Activated CD4-positive, alpha-beta T cell treated with anti-CD3 and anti-CD28 coated beads for 48 hours (primary cell): ENCODE data around the gene SLC35D2.
"Not testable (repeated sequence)": the region's sequence is repeated elsewhere in the genome, so short reads cannot be mapped to it uniquely, and the experiment has no call there.

ENCODE experiments used
- DNase-seq: peaks from one replicate; pipeline ENCODE4 v3.0.0-alpha.2; 2020

The SLC35D2 gene

DNA sequence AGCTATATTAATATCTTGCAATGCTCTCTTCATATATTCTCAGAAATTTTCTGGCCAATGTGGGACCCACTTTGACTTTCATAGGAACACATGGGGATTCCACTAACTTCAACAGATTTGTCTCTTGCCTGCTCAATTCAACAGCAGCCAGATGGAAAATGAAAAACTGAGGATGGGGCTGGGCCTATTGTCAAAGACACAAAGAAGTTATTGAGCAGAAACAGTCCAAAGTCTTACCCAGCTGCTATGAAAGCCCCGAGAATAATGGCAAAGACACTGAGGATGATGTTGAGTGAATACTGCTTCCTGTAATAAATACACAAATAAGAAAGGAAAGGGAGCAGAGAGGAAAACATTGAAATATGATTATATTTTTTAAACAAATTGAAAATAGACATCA lies 32.6 kb downstream of the SLC35D2 start:
- no peak for DNase-seq

DNA sequence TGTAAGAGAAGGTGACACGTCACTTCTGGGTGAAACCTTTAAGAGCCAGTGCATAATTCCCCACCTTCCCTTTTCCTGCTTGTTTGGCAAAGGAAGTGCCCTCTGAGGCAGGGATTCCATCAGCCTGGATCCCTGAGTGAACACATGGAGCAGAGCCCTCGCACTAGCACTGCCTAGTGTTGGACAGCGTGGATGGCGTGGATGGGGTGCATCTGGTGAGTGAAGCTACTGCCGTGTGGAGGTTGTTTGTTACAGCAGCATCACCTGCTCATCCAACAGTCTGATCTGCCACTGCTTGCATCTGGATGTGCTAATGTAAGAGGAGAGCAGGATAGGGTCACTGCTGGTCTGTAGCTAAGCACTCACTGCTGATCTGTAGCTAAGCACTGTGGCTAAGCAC lies 35.2 kb downstream of the SLC35D2 start:
- no peak for DNase-seq

DNA sequence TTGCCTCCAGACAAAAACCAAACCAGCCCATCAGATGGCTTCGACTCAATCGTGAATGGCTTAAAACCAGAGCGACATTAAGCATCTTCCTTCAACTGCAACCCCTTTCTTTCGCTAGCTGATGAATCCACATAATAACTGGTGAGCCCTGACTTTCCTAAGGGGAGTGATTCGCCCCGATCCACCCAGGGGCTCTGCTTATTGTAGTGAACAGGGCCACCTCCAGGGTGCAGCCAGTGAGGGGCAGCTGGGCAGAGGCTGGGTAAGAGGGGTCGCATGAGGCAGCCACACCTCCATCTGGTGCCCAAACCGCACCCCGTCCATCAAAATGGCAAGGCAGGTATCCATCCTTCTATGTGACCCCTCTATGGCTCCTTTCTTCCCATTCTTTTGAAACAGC lies 38.0 kb downstream of the SLC35D2 start:
- DNase-seq: no peak

DNA sequence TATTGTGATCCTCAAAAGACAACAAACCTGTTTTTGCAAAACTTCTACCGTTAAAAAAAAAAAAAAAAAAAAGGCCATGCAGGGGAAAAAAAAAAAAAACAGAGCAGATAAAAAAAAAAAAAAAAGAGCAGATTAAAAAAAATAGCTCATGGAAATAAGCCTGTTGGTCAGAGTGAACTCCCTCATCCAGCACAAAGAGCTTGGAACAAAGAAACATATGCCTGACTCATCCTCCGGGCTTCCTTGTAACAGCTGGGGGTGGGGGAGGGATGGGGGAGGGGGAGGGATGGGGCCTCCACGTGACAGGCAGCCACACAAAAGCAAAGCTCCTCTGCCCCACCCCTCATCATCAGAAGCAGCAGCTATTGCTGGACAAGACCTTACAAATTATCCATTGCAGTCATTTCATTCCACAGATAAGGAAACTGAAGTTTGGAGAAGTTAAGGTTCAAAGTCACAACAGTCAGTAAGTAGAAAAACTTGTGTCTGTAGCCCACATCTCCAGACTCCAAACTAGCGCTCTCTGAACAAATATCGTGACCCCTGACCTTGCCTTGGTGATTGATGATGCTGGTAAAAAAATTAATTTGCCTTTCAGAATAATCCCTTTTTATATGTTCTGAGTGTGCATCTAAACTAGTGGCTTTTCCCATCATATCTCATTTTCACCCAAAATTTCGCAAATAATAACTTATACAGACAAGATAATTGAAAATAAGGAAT lies 38.9 kb downstream of the SLC35D2 start:
- DNase-seq: no peak

DNA sequence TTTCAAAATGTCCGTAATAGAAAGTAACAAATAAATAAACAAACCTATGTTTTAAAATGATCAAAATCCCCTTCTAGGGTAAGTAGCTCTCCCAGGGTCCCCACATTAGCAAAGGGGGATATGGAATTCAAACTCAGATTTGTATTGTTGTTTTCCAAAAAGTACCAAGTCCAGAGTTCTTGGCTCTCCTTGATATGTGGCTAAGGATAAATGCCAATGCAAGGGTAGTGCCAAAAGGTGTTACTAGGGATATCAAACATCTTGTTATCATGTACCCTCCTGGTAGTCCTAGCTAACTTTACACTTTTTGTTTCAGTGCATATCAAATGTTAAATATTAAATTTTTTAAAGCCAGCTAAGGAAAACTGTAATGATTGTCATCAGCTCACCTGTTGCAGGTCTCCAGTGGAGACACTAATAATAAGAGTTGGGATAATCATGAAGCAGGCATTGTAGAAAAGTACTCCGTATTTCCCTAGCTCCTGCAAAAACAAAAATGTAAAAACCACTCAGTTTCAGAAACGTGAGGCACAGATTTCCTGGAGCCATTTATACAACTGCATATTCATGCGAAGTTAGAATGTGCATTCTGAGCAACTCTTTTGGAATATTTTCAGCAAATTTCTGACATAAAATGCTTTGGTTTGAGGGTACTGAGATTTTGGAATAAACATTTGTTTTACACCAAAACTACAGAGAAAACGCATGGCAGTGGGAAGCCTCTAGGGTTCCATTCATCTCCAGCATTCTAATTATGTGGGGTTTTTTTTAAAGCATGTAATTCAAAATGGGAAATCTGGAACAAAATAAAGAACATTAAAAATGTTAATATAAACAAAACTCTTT lies 39.8 kb downstream of the SLC35D2 start:
- DNase-seq: no peak

DNA sequence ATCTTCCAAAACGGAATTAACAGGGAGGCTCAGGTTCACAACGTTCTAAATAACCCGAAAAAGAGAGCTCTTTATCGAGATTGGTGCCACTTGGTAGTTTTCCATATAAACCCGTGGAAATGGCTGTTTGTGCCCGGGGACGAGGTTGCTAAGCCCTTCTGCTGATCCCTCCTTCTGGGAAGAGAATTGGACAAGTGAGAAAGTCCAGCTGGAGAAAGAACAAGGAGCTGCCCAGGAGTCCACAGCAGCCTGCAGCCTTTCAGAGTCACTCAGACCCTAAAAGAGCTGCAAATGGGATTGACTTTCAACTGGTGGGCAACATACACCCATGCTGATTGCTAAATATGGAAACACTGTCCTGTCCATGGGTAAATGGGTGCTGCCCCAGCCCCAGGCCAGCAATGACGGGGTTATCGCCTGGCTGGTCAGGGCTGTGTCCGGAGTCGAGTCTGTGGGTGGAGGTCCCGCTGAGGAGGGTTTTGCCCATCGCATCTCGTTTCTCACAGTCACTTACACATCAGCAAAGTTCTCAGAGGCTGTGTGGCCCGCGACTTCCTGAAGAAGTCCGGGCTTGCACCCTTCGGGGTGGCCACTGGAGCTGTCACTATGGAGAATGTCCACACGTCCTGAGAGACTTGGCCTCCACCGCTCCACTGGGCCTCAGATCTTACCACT lies 40.8 kb downstream of the SLC35D2 start:
- DNase-seq: no peak

DNA sequence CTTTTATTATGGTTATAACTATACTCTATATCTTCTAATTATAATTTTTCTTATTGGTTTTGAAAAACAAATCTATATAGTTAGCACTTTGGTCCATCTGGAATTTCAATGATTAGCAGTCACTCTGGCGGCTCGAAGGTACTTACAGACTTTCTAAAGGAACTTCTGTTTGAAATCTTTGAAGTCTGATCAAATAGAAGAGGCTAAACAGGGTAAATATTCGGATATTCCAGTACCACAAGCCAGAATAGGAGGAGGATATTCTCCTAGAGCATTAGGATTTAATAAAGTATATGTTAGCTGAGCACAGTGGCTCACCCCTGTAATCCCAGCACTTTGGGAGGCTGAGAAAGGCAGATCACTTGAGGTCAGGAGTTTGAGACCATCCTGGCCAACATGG lies 42.8 kb downstream of the SLC35D2 start:
- no peak for DNase-seq

DNA sequence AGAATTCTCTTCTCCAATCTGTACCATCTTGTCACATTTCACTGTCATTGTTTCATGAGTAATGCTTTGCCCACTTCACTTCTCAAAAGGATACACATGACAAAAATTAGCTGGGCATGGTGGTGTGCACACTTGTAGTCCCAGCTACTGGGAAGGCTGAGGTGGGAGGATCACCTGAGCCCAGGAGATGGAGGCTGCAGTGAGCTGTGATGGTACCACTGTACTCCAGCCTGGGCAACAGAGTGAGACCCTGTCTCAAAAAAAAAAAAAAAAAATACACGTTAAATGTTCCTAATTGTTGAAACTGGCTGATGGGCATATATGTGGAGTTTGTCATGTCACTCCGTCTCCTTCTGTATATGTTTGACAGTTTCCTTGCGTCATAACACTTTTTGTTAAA lies 45.2 kb downstream of the SLC35D2 start:
- DNase-seq: no peak

DNA sequence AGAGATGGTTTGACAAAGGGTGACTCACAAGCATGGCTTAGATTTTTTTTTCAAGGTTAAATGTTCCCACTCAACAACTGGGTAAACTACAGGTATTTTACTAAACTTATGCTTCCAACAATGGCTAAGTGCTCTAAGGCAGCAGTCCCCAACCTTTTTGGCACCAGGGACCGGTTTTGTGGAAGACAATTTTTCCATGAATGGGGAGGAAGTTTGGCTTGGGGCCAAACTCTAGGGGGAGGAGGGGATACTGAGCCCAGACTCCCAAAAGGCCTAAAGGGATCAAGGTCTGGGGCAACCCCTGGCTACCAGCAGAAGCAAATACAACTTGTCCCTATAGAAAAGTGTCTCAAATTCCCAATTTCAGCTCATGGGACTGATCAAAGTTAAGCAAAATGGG lies 49.6 kb downstream of the SLC35D2 start:
- no peak for DNase-seq

DNA sequence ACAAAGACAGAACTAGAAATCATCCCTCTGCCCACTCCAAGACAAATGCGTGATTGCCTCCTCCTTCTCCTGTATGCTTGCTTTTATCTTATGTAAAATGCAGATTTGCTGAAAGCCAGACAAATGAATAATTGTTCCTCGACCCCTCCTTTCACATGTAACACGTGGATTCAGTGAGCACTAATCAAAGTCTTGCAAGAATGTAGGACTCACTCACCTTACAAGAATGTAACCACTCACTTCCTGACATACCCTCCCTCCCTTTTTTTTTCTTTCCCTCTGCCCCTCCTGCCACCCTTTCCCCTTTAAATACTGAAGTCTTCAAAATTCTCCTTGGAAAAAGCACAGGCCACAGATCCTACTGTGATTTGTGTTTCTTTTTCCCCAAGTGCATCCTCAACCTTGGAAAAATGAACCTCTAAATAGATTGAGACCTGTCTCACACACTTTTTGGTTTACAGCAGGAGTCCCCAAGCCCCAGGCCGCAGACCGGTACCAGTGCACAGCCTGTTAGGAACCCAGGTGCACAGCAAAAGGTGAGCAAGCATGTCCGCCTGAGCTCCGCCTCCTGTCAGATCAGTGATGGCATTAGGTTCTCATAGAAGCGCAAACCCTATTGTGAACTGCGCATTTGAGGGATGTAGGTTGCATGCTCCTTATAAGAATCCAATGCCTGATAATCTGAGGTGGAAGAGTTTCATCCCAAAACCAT lies 52.1 kb downstream of the SLC35D2 start:
- no peak for DNase-seq

DNA sequence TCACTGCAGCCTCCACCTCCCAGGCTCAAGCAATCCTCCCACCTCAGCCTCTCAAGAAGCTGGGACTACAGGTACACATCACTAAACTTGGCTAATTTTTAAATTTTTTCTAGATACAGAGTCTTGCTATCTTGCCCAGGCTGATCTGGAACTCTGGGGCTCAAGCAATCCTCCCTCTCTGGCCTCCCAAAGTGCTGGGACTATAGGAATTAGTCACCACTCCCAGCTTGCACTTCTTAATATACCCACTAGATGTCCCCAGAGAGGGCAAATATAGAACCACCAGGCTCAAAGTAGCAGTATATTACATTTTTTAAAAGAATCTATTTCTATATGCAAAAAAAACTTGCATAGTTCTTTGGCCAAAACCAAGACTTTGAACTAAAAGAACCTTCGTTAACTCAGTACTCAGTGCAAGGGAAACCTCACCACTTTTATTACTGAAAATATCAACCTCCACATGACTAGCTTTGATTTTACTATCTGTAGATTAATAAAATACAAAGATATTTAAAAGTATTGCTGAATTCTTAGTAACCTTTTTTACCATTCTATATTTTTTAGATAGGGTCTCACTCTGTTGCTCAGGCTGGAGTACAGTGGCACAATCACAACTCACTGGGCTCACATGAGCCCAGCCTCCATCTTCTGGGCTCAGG lies 55.7 kb downstream of the SLC35D2 start:
- peak; percentile 45 for DNase-seq

DNA sequence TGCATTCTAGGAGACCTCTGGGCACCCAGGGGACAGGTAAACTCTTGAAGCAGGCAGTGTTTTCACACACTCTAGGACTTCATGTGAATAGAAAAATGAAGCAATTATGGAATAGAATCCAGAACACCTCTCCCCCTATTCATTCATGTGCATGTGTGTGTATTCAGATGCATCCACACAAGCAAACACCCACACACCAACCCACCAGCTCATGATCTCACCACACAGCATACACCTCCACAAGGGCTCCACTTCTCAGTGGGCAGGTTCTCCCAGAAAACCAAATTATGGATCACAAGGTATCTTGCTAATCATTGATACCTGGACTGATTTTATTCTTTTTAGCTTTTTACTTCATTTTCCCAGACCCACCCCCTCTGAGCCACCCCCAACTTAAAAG lies 60.3 kb downstream of the SLC35D2 start:
- DNase-seq: no peak

DNA sequence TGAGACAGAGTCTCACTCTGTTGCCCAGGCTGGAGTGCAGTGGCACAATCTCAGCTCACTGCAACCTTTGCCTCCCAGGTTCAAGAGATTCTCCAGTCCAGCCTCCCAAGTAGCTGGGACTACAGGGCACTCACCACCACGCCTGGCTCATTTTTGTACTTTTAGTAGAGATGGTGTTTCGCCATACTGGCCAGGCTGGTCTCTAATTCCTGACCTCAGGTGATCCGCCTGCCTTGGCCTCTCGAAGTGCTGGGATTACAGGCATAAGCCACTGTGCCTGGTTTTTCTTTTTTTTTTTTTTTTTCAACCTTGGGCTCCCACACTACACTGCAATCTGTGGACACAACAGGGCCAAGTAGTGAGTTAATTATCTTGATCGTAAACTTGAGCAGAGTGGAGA lies 60.8 kb downstream of the SLC35D2 start:
- DNase-seq: not testable (repeated sequence)

DNA sequence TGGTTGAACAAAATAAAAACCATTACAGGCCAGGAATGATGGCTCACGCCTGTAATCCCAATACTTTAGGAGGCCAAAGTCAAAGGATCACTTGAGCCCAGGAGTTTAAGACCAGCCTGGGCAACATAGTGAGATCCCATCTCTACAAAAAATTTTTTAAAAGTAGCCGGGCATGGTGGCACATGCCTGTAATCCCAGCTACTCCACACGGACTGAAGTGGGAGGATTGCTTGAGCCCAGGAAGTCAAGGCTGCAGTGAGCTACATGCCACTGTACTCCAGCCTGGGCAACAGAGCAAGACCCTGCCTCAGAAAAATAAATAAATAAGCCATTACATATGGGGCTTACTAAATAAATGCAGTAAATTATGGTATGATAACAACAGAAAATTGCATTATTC lies 61.3 kb downstream of the SLC35D2 start:
- not testable (repeated sequence) for DNase-seq

DNA sequence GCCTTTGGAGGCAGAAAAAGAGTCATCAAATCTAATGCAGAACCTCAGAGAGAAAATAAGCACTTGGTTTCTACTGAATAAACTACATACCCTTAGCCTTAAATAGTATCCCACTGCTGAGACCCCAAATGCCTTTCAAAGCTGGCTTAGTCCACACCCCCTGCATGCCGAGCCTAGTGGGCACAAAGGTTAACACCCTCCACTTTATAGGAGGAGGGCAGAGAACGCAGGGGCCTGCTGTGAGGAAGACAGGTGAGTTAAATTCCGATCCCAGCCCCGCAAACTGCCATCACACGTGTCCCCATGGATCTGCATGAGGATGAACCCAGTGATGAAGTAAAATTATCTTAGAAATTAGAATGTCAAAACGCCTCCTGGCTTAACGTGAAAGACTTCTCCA lies 62.0 kb downstream of the SLC35D2 start:
- no peak for DNase-seq

DNA sequence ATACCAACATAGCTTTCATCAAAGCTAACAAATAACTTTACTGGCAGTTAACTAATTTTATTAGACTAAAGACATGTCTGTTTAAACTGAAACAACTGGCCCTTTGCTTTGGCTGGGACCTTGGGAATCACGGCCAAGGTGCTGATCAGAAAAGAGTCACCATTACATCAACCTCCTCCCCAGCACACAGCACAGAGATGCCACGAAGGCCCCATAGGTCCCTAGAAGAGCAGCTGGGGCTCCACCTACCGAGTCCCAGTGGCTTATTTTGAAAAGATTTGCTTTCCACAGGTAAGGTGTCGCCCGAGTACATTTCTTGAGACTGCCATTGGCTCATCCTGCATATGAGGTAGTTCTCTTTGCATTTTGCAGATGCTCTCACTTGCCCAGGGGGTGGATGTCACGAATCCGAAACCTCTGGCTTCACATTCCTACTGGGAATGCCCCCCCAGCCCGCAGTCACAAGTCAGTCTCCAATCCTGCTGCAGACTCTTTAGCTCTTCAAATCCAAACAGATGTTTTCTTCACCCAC lies 62.7 kb downstream of the SLC35D2 start:
- DNase-seq: no peak

DNA sequence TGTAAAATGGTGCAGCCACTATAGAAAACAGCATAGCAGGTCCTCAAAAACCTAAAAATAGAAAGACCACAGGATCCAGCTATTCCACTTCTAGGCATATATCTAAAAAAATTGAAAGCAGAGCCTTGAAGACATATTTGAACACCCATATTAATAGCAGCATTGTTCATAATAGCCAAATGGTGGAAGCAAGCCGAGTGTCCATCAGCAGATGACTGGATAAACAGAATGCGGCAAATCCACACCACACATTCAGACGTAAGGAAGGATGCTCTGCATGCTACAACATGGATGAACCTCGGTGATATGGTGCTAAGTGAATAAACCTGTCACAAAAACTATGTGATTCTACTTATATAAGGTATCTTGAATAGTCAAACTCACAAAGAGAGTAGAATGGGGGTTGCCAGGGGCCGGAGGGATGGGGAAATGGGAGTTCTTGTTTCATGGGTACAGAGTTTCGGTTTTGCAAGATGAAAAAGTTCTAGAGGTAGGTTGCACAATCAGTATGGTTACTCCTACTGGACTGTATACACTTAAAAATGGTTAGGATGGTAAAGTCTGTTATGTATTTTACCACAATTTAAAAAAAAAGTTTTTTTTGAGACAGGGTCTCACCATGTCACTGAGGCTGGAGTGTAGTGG lies 64.5 kb downstream of the SLC35D2 start:
- DNase-seq: no peak

DNA sequence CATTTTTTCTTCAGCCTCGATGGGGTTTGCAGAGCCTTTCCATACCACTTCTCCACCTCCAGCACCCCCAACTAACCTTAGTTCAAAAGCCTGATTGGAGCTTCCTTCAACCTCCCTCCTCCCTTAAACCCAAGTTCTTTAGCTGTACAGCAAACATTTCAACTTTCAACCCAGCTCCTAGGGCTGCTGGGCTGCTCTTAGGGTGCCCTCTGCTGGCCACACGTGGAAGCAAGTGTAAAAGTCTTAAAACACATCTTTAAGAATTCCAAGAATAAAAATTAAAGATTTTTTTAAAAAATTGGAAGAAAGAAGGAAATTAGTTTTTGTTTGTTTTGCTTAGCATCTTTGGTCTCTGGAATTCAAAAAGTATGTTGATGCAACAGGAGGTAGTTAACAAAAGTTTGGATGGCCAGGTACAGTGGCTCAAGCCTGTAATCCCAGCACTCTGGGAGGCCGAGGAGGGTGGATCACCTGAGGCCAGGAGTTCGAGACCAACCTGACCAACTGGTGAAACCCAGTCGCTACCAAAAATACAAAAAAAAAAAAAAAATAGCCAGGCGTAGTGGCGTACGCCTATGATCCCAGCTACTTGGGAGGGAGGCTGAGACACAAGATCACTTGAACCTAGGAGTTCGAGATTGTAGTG lies 66.1 kb downstream of the SLC35D2 start:
- peak; percentile 64 for DNase-seq

DNA sequence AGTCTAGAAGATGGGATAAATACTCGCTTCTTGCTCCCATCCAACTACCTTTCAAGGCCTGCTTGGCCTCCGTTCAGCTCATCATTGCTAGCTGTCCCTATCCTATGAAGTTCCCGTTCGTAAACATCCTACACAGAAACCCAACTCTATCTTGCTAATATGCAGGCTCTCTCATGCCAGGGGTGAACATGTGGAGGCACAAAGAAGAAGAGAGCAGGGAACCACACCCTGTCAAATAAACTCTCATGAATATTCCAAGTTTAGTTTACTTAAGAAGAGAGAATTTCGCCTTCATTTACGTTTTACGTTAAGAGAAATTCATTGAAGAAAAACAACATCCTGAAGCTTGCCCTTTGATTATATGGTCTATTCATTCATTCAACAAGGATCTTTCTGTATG lies 73.7 kb downstream of the SLC35D2 start:
- DNase-seq: no peak

DNA sequence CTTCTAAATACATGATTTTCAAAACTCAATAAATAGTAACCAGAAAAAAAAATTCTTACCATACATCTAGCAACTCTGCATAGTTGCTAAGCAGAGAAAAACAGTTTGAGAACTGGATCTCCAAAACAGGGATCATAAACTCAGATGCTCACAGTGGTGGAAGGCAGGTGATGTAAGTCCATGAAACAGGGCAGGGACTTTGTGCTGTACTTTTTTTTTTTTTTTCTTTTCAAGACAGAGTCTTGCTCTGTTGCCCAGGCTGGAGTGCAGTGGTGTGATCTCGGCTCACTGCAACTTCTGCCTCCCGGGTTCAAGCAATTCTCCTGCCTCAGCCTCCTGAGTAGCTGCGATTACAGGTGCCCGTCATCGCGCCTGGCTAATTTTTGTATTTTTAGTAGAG lies 76.6 kb downstream of the SLC35D2 start:
- not testable (repeated sequence) for DNase-seq

DNA sequence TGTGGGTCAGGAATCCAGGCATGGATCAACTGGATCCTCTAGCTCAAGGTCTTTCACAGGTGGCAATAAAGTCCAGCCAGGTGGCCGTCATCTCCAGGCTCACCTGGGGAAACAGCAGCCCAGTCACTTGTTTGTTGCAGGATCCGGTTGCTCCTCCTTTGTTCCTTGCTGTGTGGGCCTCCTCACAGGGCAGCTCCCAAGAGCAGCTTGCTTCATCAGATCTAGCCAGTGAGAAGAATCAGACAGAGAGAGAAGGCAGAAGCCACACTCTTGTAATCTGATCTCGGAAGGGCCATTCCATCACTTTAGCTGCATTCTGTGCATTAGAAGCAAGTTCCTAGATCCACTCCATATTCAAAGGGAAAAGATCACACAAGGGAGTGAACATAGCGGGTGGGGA lies 78.3 kb downstream of the SLC35D2 start:
- DNase-seq: no peak
